Hepatocyte (in vitro differentiated cells): Measurements from ENCODE around the gene RIF1. TPM values are rescaled to one million over a fixed set of nuclear protein-coding genes. Genes with fewer than 3 reads are reported as not detected.

Experiments
- DNase-seq: peaks from one replicate; pipeline ENCODE4 v3.0.0-alpha.2; 2016; ENCODE audit warnings: low spot score
- H2AFZ ChIP-seq: fragments of 200-600 bp; sonication (generic); 2 replicates; pipeline ENCODE4 v1.6.0; 2016; ENCODE audit warnings: antibody characterized with exemption, mild to moderate bottlenecking
- H3K27ac ChIP-seq: fragments of 200-600 bp; sonication (generic); 2 replicates; pipeline ENCODE4 v1.5.1; 2016; ENCODE audit warnings: mild to moderate bottlenecking
- H3K27me3 ChIP-seq: fragments of 200-600 bp; sonication (generic); 2 replicates; pipeline ENCODE4 v1.6.1; 2016
- H3K36me3 ChIP-seq: fragments of 200-600 bp; sonication (generic); replicated peaks from 2 replicates; pipeline ENCODE4 v1.5.1; 2016; ENCODE audit warnings: low read depth; ENCODE audit not compliant: insufficient read depth
- H3K4me1 ChIP-seq: fragments of 200-600 bp; sonication (generic); 2 replicates; pipeline ENCODE4 v1.5.1; 2016; ENCODE audit warnings: mild to moderate bottlenecking, moderate library complexity; ENCODE audit not compliant: insufficient read depth
- H3K4me2 ChIP-seq: fragments of 200-600 bp; sonication (generic); 2 replicates; pipeline ENCODE4 v1.6.0; 2016
- H3K4me3 ChIP-seq: fragments of 200-600 bp; sonication (generic); 2 replicates; pipeline ENCODE4 v1.5.1; 2016; ENCODE audit warnings: mild to moderate bottlenecking
- H3K79me2 ChIP-seq: fragments of 200-600 bp; sonication (generic); 2 replicates; pipeline ENCODE4 v1.6.0; 2017; ENCODE audit warnings: mild to moderate bottlenecking
- H3K9me2 ChIP-seq: fragments of 200-600 bp; sonication (generic); replicated peaks from 2 replicates; pipeline ENCODE4 v1.6.0; 2017; ENCODE audit warnings: mild to moderate bottlenecking; ENCODE audit not compliant: insufficient read depth
- H3K9me3 ChIP-seq: fragments of 200-600 bp; sonication (generic); 2 replicates; pipeline ENCODE4 v1.5.1; 2016; ENCODE audit warnings: low read depth, mild to moderate bottlenecking
- H4K20me1 ChIP-seq: fragments of 200-600 bp; sonication (generic); 2 replicates; pipeline ENCODE4 v1.6.0; 2016; ENCODE audit warnings: mild to moderate bottlenecking; ENCODE audit not compliant: insufficient read depth, poor library complexity, severe bottlenecking
- EZH2 ChIP-seq: fragments of 200-600 bp; sonication (generic); IDR thresholded peaks from 2 replicates; pipeline ENCODE4 v1.6.1; 2016; ENCODE audit warnings: antibody characterized with exemption, mild to moderate bottlenecking, borderline replicate concordance
- EZH2phosphoT487 ChIP-seq: fragments of 200-600 bp; sonication (generic); IDR thresholded peaks from one replicate; pipeline ENCODE4 v1.6.1; 2018; ENCODE audit warnings: antibody characterized with exemption, mild to moderate bottlenecking, low read depth, moderate library complexity; ENCODE audit not compliant: unreplicated experiment, severe bottlenecking
- WGBS: methylation state at CpG from one replicate; pipeline ENCODE4 v1.1.6; 2016; ENCODE audit warnings: low lambda C conversion rate; ENCODE audit errors: missing lambda C conversion rate; 5-methylcytosine and 5-hydroxymethylcytosine counted together
- polyA plus RNA-seq: library from polyadenylated mRNA; unstranded; fragments of >200 nt; fragmentation: Nextera tagmentation; extraction: Ambion mirVana; gene quantifications from 2 replicates; pipeline ENCODE4 v1.2.1, GENCODE V29; 2016
- total RNA-seq: library from RNA; depleted of rRNA; stranded (reverse); fragments of >200 nt; gene quantifications from 2 replicates; pipeline ENCODE4 v1.2.3, GENCODE V29; 2014
- TF ChIP-seq, protein P1 (sequence below): fragments of 200-600 bp; sonication (generic); IDR thresholded peaks from 2 replicates; pipeline ENCODE4 v1.5.1; 2016; ENCODE audit warnings: antibody characterized with exemption, mild to moderate bottlenecking; ENCODE audit not compliant: poor library complexity

RIF1 gene
- total and polyA plus RNA-seq, 2 experiments from 2014 or later = 12.7 to 30.8 TPM

DNA sequence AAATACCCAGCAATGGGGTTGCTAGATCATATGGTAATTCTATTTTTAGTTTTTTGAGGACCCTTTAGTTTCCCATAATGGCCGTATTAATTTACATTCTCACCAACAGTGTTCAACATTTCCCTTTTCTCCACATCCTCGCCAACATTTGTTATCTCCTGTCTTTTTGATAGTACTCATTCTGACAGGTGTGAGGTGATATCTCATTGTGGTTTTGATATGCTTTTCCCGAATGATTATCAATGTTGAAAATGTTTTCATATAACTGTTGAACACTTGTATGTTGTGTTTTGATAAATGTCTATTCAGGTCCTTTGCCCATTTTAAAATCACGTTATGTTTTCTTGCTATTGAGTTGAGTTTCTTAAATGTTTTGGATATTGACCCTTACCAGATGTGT lies 5.8 kb upstream of the RIF1 start:
- Histone ChIP-seq H3K27ac (no peak overlapping the region), H3K4me1 (no peaks in the 10 kb centered on the region), H3K4me2 (no peak overlapping the region), H3K79me2 (no peaks in the 10 kb centered on the region), H3K9me3 (no peaks in the 10 kb centered on the region), H2AFZ (no peak overlapping the region), H3K4me3 (no peak overlapping the region), H4K20me1 (no peaks in the 10 kb centered on the region), H3K27me3 (no peaks in the 10 kb centered on the region), H3K9me2 (no peaks in the 10 kb centered on the region), H3K36me3 (no peaks in the 10 kb centered on the region)
- TF ChIP-seq, protein P1, sequence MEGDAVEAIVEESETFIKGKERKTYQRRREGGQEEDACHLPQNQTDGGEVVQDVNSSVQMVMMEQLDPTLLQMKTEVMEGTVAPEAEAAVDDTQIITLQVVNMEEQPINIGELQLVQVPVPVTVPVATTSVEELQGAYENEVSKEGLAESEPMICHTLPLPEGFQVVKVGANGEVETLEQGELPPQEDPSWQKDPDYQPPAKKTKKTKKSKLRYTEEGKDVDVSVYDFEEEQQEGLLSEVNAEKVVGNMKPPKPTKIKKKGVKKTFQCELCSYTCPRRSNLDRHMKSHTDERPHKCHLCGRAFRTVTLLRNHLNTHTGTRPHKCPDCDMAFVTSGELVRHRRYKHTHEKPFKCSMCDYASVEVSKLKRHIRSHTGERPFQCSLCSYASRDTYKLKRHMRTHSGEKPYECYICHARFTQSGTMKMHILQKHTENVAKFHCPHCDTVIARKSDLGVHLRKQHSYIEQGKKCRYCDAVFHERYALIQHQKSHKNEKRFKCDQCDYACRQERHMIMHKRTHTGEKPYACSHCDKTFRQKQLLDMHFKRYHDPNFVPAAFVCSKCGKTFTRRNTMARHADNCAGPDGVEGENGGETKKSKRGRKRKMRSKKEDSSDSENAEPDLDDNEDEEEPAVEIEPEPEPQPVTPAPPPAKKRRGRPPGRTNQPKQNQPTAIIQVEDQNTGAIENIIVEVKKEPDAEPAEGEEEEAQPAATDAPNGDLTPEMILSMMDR = no peak
- TF ChIP-seq EZH2phosphoT487 (no peak), EZH2 (no peak)
- 87% methylated on average over 4 of the region's 4 CpGs for WGBS
- DNase-seq = no peak

DNA sequence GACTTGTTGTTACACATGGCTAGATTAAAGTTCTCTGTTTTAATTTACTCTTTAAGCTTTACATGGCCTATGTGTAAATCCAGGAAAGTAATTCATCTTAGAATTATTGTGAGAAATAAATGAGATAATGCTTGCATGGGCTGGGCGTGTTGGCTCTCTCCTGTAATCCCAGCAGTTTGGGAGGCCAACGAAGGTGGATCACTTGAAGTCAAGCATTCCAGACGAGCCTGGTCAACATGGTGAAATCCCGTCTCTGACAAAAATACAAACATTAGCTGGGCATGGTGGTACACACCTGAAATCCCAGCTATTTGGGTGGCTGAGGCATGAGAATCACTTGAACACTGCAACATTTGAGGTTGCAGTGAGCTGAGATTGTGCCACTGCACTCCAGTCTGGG lies 4.3 kb upstream of the RIF1 start:
- no peak for DNase-seq
- Histone ChIP-seq H3K4me3 (no peak overlapping the region), H3K79me2 (peaks cover 2% of the 10 kb centered on the region), H3K27ac (no peak overlapping the region), H3K9me2 (no peaks in the 10 kb centered on the region), H2AFZ (no peak overlapping the region), H3K4me2 (no peak overlapping the region), H3K27me3 (no peaks in the 10 kb centered on the region), H3K9me3 (no peaks in the 10 kb centered on the region), H3K36me3 (no peaks in the 10 kb centered on the region), H4K20me1 (no peaks in the 10 kb centered on the region), H3K4me1 (no peaks in the 10 kb centered on the region)
- no peak for TF ChIP-seq EZH2
- WGBS = 89% methylated on average over 4 of the region's 4 CpGs

DNA sequence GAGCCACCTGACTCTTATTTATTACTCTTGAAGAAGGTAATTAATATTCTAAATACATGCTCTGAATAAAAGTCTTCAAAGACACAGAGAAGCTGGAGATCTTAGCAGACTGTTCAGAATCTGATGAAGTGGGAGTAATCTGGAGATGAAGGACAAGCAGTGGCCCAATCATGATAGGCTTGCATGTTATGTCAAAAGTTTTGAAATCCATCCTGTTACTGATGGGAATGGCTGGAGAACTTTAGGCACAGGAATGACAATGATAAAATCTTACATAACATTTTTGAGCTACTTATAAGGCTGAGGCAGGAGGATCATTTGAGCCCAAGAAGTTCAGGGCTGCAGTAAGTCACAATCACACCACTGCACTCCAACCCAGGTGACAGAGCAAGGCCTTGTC lies 2.4 kb upstream of the RIF1 start:
- H3K36me3 ChIP-seq = no peaks in the 10 kb centered on the region
- H3K9me3 ChIP-seq = no peaks in the 10 kb centered on the region
- H3K27ac ChIP-seq = no peak overlapping the region
- peaks cover 8% of the 10 kb centered on the region for H3K4me1 ChIP-seq
- no peak overlapping the region for H3K4me2 ChIP-seq
- peaks cover 21% of the 10 kb centered on the region for H3K79me2 ChIP-seq
- no peaks in the 10 kb centered on the region for H3K9me2 ChIP-seq
- H2AFZ ChIP-seq = no peak overlapping the region
- no peak for DNase-seq
- peaks cover 4% of the 10 kb centered on the region for H4K20me1 ChIP-seq
- no peak overlapping the region for H3K4me3 ChIP-seq
- no peaks in the 10 kb centered on the region for H3K27me3 ChIP-seq
- TF ChIP-seq, protein P1 = no peak
- no peak for TF ChIP-seq EZH2
- no peak for TF ChIP-seq EZH2phosphoT487

DNA sequence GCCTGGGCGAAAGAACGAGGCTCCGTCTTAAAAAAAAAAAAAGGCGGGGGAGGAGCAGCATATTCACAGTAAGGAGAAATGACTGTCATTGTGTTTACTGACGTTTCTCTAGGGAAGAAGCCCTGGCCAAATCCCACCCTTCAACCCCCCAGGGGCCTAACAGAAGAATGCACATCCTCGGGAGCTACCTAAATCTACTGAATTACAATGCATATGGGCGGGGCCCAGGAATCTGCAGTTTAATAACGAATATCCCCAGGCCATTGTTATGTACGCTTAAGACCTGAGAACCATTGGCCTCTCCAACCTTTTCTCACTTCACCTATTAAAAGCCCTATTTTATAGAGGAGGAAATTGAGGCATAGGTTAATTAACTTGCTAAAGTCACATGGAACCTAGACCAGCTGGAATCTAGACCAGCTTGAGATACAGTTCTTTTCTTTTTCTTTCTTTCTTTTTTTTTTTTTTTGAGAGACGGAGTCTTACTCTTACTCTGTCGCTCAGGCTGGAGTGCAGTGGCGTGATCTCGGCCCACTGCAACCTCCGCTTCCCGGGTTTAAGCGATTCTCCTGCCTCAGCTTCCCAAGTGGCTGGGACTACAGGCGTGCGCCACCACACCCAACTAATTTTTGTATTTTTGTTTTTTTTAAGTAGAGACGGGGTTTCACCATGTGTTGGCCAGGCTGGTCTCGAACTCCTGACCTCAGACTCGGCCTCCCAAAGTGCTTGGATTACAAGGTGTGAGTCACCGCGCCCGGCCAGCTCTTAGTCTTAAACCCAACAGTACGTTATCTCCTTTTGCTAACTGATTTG lies 708 bp upstream of the RIF1 start:
- H4K20me1 ChIP-seq = peaks cover 4% of the 10 kb centered on the region
- WGBS = 86% methylated on average over 25 of the region's 25 CpGs
- H2AFZ ChIP-seq = peak overlapping the region; percentile 62
- no peaks in the 10 kb centered on the region for H3K9me3 ChIP-seq
- no peaks in the 10 kb centered on the region for H3K9me2 ChIP-seq
- H3K4me3 ChIP-seq = no peak overlapping the region
- peaks cover 3% of the 10 kb centered on the region for H3K36me3 ChIP-seq
- peak overlapping the region; percentile 67 for H3K4me2 ChIP-seq
- H3K27me3 ChIP-seq = no peaks in the 10 kb centered on the region
- H3K27ac ChIP-seq = peak overlapping the region; percentile 96
- H3K79me2 ChIP-seq = peaks cover 38% of the 10 kb centered on the region
- DNase-seq = no peak
- peaks cover 8% of the 10 kb centered on the region for H3K4me1 ChIP-seq
- TF ChIP-seq EZH2phosphoT487 (no peak), EZH2 (no peak)
- TF ChIP-seq, protein P1 = no peak
